GM10266 (cell line): ENCODE results near the gene HLX.
A peak's percentile ranks its signal among the peaks of the same experiment; 100 is the strongest.

Experiments used
- DNase-seq: peaks from one replicate; pipeline ENCODE4 v3.0.0; 2012; ENCODE audit errors: extremely low spot score
- CTCF ChIP-seq: IDR thresholded peaks from 2 replicates; pipeline ENCODE4 v1.5.1; 2012; ENCODE audit warnings: mild to moderate bottlenecking, low read depth; ENCODE audit not compliant: control insufficient read depth, insufficient read depth; ENCODE audit errors: missing control alignments

HLX gene

DNA sequence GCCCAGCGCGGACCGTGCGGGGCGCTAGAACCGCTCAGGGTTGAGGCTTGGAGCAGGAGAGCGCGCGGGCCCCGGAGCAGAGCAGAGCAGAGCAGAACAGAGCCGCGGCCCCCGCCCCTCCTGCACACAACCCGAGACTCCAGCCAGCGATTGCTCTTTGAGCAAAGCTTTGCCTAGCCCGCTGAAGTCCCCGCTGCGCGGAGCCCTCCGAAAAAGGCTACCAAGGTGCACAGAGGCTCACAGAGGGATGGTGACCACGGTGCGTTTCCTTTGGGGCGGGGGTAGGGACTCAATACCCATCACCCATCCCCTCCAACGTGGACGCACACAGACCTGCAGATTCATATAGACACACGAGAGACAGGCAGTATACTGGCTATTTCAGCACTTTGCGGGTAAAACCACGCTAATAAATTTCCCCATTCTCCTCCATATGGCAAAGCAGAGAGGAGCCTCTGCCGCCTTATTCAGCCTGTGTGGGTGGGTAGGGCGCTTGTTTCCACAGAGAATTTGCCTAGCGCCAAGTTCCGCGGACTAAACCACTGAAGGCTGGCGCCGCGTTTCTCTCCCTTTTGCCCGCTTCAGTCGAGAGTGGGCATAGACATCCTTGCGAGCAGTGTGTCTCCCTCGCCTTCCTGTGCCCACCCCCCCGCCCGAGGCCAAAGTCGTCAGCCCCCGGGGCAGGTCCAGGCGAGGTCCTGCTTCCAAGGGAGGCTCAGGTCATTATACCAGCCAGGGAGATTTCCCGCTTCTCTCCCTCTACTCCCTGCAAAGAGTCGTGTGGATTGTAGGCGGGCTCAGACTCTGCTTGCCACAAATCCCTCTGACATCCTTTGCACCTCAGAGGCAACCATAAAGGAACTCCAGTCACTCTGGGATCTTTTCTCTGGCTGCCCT, 8.5 kb downstream of the HLX start:
- TF ChIP-seq CTCF = no peak
- peak; percentile 16 for DNase-seq

DNA sequence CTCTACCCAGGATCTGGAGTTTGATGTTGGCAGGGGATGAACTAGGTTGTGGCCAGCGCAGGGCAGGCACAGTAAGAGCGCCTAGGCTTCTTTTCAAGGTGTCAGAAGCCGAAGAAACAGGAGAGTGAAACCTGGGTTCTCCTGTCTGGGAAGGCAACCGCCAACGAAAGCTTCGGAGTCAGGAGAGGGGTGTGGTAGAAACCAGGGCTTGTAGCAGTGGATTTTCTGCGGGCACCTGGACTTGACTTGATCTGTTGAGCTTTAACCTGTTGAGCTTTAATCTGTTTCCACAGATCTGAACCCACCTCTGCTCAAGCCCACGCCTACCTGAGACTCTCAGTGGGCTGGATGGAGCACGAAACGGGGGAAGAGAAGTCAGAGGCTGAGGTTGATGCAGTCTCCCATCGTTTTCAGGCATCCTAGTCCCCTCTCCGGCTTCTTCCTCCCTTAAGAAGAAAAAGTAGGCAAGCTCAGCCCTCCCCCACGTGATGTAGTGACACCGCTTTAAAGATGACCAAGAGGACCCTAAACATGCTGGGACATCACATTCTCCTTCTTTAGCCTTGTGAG, 9.3 kb downstream of the HLX start:
- no peak for DNase-seq
- TF ChIP-seq CTCF = no peak

DNA sequence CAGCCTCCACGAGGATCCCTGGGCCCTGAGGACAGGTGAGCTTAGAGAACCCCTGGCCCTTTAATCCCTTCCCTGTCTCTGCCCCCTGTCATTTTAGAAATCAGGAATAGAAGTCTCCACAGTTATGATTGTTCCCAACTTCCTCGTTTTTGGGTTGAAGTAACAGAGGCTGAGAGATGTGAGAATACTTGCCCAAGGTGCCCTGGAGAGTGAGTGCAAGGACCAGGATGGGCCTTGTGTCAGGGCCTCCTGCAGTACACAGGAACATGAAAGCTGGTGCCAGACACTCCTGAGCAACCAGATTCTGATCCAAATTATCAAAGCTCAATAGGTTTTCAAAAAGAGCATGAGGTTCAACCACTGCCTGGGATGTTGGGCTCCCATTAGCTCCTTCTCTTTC, 10.1 kb downstream of the HLX start:
- no peak for TF ChIP-seq CTCF
- no peak for DNase-seq

DNA sequence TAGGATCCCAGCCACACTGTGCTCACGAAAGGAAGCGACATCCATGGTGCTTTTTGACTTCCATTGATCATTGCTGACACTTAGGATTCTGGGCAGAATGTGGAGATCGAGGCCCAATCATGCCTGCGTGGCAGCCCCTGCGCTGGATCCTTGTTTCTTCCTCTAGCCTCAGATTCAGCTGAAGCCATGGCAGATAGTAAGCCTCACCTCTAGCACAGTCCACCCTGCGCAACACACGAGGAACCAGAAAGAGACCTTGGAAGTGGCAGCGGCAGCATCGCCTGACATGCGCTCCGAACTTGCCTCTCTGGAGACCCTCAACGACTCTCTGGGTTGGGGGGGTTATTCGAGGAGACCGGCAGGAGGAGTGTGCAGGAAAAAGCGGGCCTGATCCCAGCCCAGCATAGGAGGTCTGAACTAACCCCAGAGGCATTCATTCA, 10.6 kb downstream of the HLX start:
- DNase-seq = peak; percentile 17
- TF ChIP-seq CTCF = no peak

DNA sequence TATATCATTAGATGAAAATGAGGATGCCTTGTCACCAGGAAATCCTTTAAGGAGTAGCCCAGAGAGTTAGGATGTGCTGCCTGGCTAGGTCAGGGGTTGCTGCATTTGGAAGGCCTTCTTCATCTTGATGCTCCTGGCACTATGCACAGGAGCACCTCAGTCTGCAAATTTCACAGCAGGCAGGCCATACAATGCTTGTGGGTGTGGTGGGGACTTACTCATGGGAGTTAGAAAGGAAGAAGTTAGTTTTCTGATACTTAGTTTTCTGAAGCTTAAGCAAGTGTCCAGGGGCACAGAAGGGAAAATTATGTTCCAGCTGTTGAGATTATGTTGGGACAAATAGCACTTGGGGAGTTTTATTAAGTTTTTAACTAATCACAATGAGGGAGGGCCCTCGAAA, 11.4 kb downstream of the HLX start:
- TF ChIP-seq CTCF = no peak
- DNase-seq = no peak

GRCh38 chr1:220891224-220892085, 12.2 kb downstream of the HLX start:
- TF ChIP-seq CTCF = no peak
- peak; percentile 22 for DNase-seq

- peak; percentile 21 for DNase-seq
- TF ChIP-seq CTCF = no peak
Measured at GRCh38 chr1:220892086-220892376, 12.8 kb downstream of the HLX start.
